BJ (cell line): ENCODE data around the gene SLX4IP. TPM values are rescaled to one million over a fixed set of nuclear protein-coding genes. Genes with fewer than 3 reads are reported as not detected.

ENCODE experiments used
- CTCF ChIA-PET: fragments of 350-600 bp; formaldehyde crosslinking; extraction: SDS; loops from one replicate; lab custom pipeline; 2021; ENCODE audit warnings: antibody characterized with exemption, inconsistent platforms; lab: Yijun Ruan, JAX
- POLR2A ChIA-PET: fragments of 300-600 bp; sonication (Branson Sonifier 250); formaldehyde crosslinking; extraction: SDS; loops from one replicate; lab custom pipeline; 2021; ENCODE audit warnings: antibody characterized with exemption; lab: Charles Lee
- DNase-seq: peaks from one replicate; pipeline ENCODE4 v3.0.0-alpha.2; 2011; ENCODE audit warnings: low read depth
- H3K27me3 ChIP-seq: 2 replicates; pipeline ENCODE4 v1.6.0; 2011; ENCODE audit warnings: low read length; ENCODE audit not compliant: control insufficient read depth, insufficient read depth
- H3K36me3 ChIP-seq: 2 replicates; pipeline ENCODE4 v1.5.1; 2011; ENCODE audit warnings: low read length; ENCODE audit not compliant: control insufficient read depth, insufficient read depth
- H3K4me3 ChIP-seq: 2 replicates; pipeline ENCODE4 v1.5.1; 2011; ENCODE audit warnings: low read depth, mild to moderate bottlenecking, control low read depth, low read length
- CTCF ChIP-seq: IDR thresholded peaks from 2 replicates; pipeline ENCODE4 v1.5.1; 2011; ENCODE audit warnings: low read depth, mild to moderate bottlenecking, control low read depth, inconsistent platforms, low read length, moderate library complexity; ENCODE audit not compliant: insufficient read depth
- polyA plus RNA-seq: library from polyadenylated mRNA; depleted of rRNA; stranded (reverse); fragments of >200 nt; gene quantifications from 2 replicates; pipeline ENCODE4 v1.2.3, GENCODE V29; 2011

Gene SLX4IP
- polyA plus RNA-seq, 1 experiment = 1.6 TPM

GRCh38 chr20:10645205-10645570 lies 210.1 kb downstream of the SLX4IP start:
- H3K4me3 ChIP-seq = no peak overlapping the region
- POLR2A ChIA-PET = no interaction called here
- CTCF ChIA-PET = interaction anchor here (1.4 kb wide), 1 partner anchor 34 kb away, joined by 4 read pairs; no protein-coding TSS in a partner anchor
- H3K36me3 ChIP-seq = peaks cover 33% of the 10 kb centered on the region
- DNase-seq = no peak
- no peaks in the 10 kb centered on the region for H3K27me3 ChIP-seq
- TF ChIP-seq CTCF = no peak

- no peaks in the 10 kb centered on the region for H3K27me3 ChIP-seq
- H3K4me3 ChIP-seq = no peak overlapping the region
- ChIA-PET POLR2A (no interaction called here), CTCF (interaction anchor here (1.4 kb wide), 1 partner anchor 35 kb away, joined by 4 read pairs; no protein-coding TSS in a partner anchor)
- DNase-seq = no peak
- H3K36me3 ChIP-seq = peaks cover 31% of the 10 kb centered on the region
- no peak for TF ChIP-seq CTCF
Observed at GRCh38 chr20:10646006-10646405, 210.9 kb downstream of the SLX4IP start.

- H3K36me3 ChIP-seq = peaks cover 26% of the 10 kb centered on the region
Observed at GRCh38 chr20:10646886-10647420, 211.8 kb downstream of the SLX4IP start.

GRCh38 chr20:10647471-10647870 lies 212.4 kb downstream of the SLX4IP start:
- CTCF ChIA-PET = interaction anchor here (0.7 kb wide), 1 partner anchor 10 kb away, joined by 3 read pairs; no protein-coding TSS in a partner anchor
- no peaks in the 10 kb centered on the region for H3K27me3 ChIP-seq
- peaks cover 21% of the 10 kb centered on the region for H3K36me3 ChIP-seq
- peak; percentile 56 for TF ChIP-seq CTCF
- H3K4me3 ChIP-seq = no peak overlapping the region
- DNase-seq = no peak
- POLR2A ChIA-PET = no interaction called here

More at GRCh38 chr20:10646886-10647420, 211.8 kb downstream of the SLX4IP start:
- no peak overlapping the region for H3K4me3 ChIP-seq
- H3K27me3 ChIP-seq = no peaks in the 10 kb centered on the region
- no peak for TF ChIP-seq CTCF
- no peak for DNase-seq
- ChIA-PET POLR2A (no interaction called here), CTCF (interaction anchor here (0.7 kb wide), 1 partner anchor 10 kb away, joined by 3 read pairs; no protein-coding TSS in a partner anchor)

GRCh38 chr20:10647909-10648308 lies 212.8 kb downstream of the SLX4IP start:
- H3K27me3 ChIP-seq = no peaks in the 10 kb centered on the region
- ChIA-PET CTCF (no interaction called here), POLR2A (no interaction called here)
- H3K36me3 ChIP-seq = peaks cover 21% of the 10 kb centered on the region
- TF ChIP-seq CTCF = no peak
- DNase-seq = no peak
- H3K4me3 ChIP-seq = no peak overlapping the region
